HG03095 (cell line): Measurements from ENCODE around the gene CHMP1A.
"Not testable (repeated sequence)": the region's sequence is repeated elsewhere in the genome, so short reads cannot be mapped to it uniquely, and the experiment has no call there.

Experiments
- ATAC-seq: cut with Tn5 transposase; IDR thresholded peaks from one replicate; pipeline ENCODE4 v1.9.1; 2021; ENCODE audit warnings: moderate library complexity; ENCODE audit not compliant: unreplicated experiment

CHMP1A gene

DNA sequence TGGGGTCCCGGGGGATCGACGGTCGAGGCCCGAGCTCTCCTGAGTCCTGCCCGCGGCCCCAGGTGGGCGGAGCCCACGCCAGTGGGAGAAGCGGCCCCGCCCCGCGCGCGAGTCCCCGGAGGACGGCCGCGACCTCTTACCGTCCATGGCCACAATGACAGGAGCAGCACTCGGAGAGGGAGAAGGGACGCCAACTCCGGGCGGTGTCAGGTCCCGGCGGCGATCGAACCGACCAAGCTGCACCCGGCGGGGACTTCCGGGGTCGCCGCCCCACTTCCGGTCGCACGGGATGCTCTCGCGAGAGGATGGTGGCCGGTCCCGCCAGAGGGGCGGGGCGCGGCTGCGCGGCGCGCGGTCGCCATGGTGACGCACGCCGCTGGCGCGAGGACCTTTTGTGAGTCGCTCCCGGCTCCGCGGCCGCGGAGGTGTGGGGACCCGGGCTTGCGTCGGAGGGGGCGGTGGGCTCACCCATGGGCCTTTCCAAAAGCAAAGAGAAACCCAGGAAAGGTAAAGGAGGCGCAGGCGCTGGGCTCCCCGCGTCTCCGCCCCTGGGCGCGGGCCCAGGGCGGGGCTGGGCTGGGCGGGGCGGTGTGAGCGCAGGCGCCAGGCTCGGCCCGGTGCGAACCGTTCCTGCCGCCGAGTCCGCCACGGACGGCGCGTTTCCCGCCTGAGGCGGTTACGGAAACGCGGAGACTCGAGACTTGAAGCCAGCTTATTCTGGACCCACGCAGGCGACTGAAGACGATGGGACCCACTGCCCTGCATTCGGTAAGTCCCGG lies at the start of gene CHMP1A, which contains the start of gene SPATA33:
TSS of gene CHMP1A (minus strand) at position 267 of the 779 bp plus-strand sequence. CDS start at position 147, 120 bp downstream.
TSS of gene SPATA33 (plus strand) at position 395 of the 779 bp plus-strand sequence. CDS start at position 471, 76 bp downstream.
- ATAC-seq: peak; percentile 86

DNA sequence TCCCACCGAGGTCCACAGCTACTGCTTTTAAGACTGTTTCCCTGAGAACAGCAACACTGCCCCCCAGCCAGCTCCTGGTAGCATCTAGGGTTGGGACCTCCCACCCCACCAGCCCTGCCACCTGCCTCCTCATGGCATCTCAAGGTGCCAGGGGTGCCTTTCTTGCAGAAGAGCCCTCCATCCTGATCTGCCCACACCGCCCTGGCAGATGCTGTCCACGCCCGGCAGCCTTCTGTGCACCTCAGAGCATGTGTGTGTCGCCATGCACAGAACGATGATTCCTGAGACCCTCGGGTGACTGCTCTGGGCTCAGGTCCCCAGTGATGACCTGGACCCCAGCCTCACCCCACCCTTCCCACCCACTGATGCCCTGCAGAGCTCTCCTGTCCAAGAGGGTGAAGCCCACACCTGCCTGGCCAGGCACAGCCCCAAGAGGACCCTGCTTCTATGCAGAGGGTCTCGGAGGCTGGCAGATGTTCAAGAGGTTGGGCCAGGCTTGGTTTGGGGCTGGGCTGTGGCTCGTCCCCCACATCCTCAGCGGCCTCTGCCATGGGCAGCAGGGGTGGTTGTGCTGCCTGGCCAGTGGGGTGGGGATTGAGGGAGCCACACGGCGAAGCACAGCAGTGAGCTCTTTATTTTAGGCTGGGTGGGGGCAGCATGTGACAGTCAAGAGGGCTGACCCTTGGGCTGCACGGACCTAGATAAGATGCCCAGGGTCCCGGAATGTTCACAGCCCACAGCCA lies 49.2 kb upstream of the CHMP1A start:
- ATAC-seq: no peak

DNA sequence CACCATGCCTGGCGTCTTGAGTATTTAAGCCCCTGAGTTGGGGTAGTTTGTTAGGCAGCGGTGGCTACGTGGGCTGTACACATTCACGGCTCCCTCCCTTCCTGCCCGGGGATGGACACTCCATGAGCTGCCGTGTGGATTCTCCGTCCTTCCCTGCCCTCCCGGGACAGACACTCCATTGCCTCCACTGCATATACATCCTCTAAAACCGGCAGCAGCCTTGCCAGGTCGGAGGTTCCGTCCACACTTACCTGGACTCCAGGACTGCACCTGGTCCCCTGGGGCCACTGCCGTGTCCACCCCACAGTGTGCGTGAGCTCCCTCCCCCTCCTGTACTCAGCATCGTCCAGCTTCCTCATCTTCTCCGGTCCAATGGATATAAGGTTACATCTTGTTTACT lies 47.5 kb upstream of the CHMP1A start:
- ATAC-seq: no peak

DNA sequence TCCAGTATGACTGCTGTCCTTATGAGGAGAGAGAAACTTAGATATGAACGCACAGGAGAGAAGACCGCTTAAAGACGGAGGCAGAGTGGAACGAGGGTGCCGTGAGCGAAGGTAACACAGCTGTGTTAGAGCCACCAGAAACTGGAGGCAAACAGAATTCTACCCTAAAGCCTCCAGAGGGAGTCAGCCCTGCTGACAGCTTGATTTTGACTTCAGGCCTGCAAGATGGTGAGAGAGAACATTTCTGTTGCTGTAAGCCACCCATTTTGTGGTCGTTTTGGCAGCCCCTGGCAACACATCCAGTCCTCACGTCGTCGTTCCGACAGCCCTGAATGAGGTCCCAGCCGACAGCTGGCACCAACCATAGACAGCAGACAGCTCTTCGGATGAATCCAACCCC lies 46.8 kb upstream of the CHMP1A start:
- no peak for ATAC-seq

DNA sequence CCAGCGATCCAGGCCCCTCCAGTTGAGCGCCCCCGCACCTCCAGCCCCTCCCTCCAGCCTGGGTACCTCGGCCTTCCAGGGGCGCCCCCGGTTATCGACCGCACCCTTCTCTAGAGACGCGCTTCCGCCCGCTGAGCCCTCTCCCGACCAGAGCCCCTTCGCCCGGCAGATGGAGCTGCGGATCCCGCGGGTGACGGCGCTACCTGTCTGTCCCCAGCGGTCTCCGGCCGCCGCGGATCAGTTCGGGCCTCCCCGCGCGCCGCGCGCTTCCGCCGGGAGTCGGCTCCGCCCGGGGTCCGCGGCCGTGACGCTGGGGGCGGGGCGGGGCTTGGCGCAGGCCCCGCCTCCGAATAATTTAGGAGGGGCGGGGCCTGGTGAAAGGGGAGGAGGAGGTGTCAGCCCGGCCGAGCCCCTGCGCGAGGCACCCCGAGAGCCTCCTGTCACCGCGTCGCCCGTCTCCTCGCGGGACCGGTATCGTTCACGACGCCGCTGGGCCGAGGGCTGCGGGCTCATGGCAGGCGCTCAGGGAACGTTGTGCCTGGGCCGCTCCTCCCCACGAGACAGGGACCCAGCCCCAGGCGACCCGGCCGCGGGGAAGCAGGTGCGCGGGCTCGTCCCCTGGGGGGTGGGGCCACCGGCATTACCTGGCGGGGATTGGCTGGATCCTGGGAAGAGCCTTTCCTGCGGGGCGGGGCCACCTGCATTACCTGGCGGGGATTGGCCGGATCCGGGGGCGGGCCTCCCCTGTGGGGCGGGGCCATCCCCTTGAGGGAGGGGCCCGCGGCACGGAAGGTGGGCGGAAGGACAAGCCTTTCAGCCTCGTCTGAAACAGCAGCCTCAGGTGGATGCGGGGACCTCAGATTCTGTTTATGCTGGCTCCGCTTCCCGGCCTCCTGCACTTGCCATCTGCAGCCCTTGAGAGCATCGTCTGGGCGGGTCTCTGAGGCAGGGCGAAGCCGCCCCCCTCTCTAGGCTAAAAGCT lies 44.2 kb upstream of the CHMP1A start, which contains the start of gene SPATA2L:
TSS of gene SPATA2L (minus strand) at position 281 of the 982 bp plus-strand sequence. CDS start 473 bp downstream, outside the sequence.
- ATAC-seq: peak; percentile 56

DNA sequence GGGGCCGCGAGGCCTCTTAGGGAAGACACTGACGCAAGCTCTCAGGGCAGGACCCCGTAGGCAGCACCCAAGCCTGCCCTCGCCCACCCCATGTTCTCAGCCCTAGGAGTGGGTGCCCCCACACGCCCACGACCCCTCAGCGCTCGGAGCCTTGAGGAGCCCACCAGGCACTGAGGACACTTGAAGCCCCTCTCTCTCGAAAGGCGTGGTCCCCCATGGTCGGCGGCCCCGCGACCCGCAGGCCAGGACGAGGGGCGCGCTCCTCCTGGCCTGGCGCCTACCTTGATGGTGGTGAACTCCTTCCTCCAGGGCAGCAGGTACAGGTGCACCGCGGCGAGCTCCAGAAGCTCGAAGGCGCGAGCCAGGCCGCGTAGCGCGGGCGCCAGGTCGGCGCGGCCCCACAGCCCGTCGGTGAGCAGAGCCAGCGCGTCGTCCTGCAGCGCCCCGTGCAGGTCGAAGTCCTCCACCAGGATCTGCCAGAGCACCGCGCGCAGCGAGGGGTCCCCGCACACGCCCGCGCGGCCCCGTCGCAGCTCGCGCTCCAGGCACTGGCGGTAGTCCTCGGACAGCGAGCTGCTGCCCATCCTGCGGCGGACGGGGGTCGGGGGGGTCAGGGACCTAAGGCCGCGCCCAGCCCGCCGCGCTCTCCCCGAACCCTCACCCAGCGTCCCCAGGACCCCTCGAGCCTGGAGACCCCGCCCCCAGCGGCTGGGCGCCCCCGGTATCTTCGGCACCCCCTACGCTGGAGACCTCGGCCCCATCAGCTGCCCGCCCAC lies 43.3 kb upstream of the CHMP1A start:
- no peak for ATAC-seq

DNA sequence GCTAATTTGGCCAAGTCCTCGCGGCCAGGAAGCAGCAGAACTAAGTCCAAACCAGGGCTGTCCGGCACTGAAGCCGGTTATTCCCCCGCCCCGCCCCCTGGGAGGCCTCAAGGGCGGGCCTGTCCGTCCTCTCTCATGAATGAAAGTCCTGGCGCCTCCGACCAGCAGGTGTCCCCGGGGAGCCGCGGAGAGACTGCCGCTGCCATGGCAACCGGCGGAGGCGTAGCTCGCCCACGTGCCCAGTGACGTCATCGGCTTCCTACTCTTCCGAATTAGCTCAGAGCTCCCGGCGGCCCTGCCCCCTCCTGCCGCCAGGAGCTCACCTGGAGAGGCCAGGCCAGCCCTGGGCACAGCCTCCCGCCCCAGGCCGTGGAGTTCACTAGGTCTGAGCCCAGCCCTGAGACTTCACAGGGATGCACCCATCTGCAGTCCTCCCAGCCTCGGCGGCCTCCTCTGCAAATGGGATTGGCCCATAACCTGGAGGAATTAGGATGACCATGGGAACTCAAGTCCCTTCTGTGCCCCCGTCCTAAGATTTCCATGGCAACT lies 42.7 kb upstream of the CHMP1A start:
- peak; percentile 34 for ATAC-seq

DNA sequence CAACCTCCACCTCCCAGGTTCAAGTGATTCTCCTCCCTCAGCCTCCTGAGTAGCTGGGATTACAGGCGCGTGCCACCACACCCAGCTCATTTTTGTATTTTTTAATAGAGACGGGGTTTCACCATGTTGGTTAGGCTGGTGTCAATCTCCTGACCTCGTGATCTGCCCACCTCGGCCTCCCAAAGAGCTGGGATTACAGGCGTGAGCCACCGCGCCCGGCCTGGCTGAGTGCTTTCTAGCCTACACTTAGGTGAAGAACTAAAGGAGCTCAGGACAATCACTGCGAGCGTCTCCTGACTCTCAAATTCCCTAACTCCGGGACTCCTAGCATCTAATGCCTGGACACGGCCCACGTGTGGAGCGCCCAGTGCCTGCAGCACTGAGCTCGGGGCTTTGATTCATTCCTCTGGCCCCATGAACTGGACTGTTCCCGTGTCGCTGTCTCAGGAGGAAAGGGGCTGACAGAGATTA lies 42.2 kb upstream of the CHMP1A start:
- ATAC-seq: not testable (repeated sequence)

DNA sequence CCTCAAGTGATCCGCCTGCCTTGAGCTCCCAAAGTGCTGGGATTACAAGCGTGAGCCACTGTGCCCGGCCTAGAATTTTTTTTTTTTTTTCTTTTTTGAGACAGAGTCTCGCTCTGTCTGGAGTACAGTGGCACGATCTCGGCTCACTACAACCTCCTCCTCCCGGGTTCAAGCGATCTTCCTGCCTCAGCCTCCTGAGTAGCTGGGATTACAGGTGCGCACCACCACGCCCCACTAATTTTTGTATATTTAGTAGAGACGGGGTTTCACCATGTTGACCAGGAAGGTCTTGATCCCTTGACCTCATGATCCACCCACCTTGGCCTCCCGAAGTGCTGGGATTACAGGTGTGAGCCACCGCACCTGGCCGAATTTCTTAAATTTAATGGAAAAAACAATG lies 41.2 kb upstream of the CHMP1A start:
- not testable (repeated sequence) for ATAC-seq

DNA sequence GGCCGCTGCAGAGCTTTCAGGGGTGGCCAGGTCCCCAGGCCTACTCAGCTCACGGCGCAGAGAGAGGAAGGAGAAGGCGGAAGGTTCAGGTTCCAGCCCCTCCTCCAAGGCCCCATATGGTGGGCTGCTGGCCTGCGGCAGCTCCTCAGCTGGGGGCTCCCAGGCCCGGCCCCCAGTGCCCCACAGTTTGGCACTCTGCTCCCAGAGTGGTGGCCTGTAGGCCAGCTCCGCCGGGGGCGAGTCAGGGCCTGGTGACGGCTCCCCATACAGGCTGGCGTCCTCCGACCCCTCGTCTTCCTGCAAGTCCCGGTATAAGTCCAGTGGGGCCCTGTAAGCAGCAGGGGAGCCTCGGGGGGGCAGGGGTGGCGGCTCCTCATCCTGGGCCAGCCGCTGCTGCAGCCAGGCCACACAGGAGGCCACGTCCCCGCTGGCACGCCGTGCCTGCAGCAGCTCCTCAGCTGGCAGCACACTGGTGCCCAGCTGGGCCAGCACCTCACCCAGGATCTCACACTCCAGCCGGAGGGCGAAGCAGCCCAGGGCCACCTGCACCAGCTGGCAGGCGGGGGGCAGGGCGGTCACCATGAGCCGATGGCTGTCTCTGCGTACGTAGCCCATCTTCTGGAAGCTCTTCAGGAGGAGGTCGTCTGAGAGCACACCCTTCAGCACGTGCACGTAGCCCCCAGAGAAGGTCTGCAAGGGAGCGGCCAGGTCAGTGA lies 40.3 kb upstream of the CHMP1A start:
- no peak for ATAC-seq

DNA sequence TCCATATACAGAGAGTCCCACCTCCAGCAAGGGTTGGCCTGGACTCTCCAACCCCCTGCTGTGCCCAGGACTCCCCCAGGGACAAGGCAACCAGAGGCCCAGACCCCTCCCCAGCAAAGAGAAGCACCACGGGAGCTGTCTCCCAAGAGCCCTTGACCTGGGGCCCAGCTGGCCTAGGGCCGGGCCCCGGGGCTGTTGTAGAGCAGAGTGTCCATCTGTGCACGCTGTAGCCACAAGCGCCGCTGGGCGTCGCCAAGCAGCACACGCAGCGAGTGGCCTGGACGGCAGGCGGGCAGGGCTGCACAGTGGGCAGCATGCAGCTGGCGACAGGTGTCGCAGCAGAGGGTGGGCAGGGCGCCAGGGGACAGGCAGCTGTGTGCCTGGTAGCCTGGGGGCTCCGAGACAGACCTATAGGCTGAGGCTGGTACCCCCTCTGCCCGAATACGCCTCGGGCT lies 39.7 kb upstream of the CHMP1A start:
- ATAC-seq: no peak

DNA sequence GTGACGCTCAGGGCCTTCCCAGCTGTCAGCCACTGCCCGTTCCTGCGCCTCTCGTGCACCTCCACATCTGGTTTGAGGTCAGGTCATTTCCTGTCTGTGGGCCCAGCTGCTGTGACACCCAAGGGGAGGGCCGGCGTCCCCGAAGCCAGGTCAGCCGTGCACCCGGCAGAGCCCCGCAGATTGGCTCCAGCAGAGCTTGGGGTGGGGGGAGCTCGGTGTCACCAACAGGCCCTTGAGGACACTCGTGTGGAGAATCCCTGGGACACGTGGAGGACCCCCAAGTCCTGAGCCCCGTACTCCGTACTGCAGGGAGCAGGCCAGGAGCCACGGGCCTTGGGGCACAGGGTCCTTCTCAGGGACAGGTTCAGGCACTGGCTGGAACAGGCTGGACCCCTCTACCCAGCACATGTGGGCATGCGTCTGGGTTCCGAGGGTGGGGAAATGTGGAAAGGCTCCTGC lies 39.2 kb upstream of the CHMP1A start:
- no peak for ATAC-seq

DNA sequence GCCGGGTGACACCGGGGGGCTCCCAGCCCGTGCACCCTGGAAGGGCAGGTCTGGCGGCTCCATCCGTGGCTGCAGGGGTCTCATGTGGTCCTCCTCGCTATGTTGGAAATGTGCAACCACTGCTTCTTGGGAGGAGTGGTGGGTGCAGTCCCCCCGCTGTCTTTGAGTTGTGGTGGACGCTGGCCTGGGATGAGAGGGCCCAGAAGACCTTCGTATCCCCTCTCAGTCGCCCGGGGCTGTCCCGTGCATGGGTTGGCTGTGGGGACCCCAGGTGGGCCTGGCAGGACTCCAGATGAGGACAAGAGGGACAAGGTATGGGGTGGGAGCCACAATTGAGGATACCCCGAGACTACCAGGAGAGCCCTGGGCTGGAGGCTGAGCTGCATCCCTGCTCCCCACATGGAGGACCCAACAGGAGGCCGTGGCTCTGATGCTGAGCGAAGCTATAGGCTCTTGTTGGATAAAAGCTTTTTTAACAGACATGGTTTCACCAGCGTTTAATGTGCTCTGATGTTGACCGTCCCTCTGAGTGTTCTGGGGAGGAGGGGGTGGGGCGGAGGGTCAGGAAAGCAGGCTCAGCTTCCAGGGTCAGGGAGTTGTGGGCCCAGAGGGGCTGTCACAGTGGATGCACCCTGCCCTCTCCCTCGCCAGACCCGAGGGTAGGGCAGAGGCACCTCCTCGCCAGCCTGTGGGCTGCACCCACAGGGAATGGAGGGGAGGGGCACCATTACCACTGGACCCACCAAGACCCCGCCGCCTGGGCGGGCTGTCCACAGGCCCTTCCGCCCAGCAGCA lies 38.6 kb upstream of the CHMP1A start:
- ATAC-seq: no peak

DNA sequence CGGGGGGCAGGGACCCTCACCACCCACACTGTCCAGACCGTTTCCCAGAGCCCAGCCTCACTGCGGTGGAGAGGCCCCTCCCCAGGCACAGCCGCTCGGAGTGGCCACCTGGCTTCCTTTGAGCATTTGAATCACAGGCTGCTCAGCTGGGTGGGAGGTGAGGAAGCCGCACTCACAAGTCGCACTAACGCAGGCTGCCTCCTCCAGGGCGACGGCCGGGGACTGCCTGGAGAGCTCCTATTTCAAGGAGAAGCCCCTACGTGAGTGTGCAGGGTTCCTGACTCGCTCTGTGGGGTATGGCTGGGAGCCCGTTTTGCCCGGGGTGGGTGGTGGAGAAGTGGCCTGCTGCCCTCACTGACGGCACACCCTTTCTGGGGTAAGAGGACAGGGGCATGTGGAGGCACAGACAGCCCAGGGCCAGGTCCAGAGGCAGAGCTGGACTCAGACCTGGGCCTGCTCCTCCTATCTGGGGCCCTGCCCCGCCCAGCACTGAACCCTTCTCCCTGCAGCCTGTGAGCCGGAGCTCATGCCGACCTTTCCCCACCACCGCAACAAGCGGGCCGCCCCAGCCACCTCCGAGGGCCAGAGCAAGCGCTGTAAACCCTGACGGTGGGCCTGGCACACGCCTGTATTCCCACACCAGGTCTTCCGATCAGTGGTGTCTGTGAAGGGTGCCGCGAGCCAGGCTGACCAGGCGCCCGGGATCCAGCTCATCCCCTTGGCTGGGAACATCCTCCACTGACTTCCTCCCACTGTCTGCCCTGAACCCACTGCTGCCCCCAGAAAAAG lies 37.8 kb upstream of the CHMP1A start:
- no peak for ATAC-seq

DNA sequence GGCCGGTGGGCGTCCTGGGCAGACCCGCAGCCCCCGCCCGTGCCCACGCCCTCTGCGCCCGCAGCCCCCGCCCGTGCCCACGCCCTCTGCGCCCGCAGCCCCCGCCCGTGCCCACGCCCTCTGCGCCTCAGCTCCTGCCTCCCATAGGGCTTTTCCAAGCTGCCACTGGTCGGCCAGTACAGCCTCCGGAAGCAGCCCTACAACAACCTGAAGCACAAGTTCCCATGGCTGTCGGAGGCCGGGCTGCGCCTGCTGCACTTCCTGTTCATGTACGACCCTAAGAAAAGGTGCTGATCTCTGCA lies 37.2 kb upstream of the CHMP1A start:
- not testable (repeated sequence) for ATAC-seq

DNA sequence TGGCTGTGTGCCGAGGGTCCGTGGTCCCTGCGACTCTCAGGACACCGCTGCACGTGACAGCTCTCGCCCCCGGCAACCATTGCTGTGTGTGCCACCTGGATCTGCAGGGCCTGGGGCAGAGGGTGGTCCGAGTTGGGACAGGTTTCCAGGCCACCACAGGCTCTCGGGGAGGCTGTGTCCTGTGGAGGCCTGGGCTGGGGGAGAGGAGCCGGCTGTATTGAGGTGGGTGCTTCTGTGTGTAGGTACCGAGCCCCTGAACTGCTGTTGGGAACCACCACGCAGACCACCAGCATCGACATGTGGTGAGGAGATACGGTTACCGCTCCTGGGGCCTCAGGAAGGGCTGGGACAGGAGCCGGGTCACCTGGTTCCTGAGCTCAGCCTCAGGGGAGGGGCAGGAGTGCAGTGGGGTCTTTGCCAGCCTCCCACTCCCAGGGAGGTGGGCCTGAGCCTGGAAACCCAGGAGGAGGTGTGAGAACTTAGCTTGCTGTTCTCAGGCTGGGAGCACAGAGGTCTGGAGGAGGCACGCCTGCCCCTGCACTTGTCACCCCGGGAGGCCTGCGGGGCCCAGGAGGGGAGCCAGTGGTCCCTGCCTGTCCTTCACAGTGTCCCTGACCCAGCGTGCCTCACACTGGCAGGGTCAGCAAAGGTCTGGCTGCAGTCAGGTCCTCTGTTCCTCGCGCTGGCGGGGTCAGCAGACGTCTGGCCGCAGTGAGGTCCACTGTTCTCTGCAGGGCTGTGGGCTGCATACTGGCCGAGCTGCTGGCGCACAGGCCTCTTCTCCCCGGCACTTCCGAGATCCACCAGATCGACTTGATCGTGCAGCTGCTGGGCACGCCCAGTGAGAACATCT lies 36.6 kb upstream of the CHMP1A start:
- ATAC-seq: no peak
